ENCODE measurements around the gene NSD2.

The NSD2 gene

DNA sequence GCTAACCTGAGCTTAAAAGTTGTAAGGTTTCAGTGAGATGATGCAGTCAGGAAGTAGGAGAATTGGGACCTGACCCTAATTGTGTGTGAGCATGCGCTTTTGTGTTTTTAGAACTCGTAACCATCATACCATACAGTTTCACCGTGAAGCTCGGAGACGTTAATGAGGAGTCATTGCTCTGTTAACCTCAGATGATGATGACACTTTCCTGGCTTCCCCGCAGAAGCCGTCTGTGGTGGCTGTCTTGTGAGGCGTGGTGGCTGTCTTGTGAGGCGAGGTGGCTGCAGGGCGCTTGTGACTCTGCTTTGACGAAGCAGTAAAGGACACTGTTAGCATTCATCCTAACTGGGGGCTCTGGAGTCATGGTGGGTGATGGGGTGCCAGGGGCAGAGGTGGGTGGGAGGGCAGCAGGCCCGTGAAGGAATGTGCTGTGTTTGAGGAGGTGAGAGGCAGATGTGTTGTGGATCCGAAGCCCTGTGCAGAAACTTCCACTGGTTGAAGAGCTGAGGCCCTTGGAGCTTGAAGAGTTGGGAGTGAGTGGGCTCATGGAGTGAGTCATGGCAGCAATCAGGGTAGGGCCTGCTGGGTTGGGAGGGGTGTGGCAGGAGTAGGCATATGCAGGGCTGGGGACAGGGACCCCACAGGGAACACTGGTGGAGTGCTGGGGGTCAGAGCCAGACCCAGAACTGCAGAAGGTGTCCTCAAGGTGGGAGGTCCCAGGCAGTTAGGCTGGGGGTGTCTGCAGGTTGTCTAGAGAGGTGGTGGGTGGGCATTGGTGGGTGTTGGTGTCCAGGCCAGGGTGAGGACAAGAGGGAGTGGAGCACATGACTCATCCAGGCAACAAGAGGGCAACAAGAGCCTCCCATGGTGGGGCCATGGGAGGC is 57.4 kb downstream of the NSD2 start:
- no peak overlapping the region for H3K4me3 ChIP-seq (ENCODE audit: low read length)
- DNase-seq (ENCODE audit: low read depth), result peak; percentile 26
- no peak for TF ChIP-seq CTCF (IDR thresholded peaks at IDR 0.05; ENCODE audit: insufficient read depth, low read depth, low read length, missing control alignments)

GRCh38 chr4:1932736-1933135 is 61.5 kb downstream of the NSD2 start:
- H3K4me3 ChIP-seq (ENCODE audit: low read length), result no peak overlapping the region
- no peak for TF ChIP-seq CTCF (IDR thresholded peaks at IDR 0.05; ENCODE audit: insufficient read depth, low read depth, low read length, missing control alignments)
- DNase-seq (ENCODE audit: low read depth), result no peak

GRCh38 chr4:1933700-1934099 is 62.5 kb downstream of the NSD2 start:
- H3K4me3 ChIP-seq (ENCODE audit: low read length), result no peak overlapping the region
- TF ChIP-seq CTCF (IDR thresholded peaks at IDR 0.05; ENCODE audit: insufficient read depth, low read depth, low read length, missing control alignments), result no peak
- DNase-seq (ENCODE audit: low read depth), result no peak

DNA sequence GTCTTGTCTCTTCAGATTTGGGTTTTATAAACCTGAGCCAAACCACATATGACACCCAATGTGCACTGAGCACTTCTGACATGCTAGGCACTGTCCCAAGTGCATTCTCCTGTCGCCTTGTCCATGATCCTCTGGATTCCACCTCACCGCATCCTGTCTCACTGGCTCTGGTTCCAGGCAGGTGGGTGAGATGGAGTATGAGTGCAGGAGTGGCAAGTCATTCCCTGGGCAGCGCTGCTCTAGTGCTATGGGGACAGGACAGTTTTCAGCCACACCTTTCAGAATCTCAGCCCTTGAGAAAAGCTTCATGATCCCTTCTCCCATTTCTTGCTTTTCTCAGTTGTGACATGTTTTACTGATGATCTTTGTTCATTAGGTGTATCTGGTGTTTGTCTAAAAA is 66.4 kb downstream of the NSD2 start:
- no peak overlapping the region for H3K4me3 ChIP-seq (ENCODE audit: low read length)
- no peak for DNase-seq (ENCODE audit: low read depth)
- TF ChIP-seq CTCF (IDR thresholded peaks at IDR 0.05; ENCODE audit: insufficient read depth, low read depth, low read length, missing control alignments), result no peak

GRCh38 chr4:1938027-1938426 is 66.8 kb downstream of the NSD2 start:
- peak; percentile 40 for DNase-seq (ENCODE audit: low read depth)
- H3K4me3 ChIP-seq (ENCODE audit: low read length), result no peak overlapping the region
- TF ChIP-seq CTCF (IDR thresholded peaks at IDR 0.05; ENCODE audit: insufficient read depth, low read depth, low read length, missing control alignments), result no peak

- H3K4me3 ChIP-seq (ENCODE audit: low read length), result no peak overlapping the region
- TF ChIP-seq CTCF (IDR thresholded peaks at IDR 0.05; ENCODE audit: insufficient read depth, low read depth, low read length, missing control alignments), result no peak
- DNase-seq (ENCODE audit: low read depth), result peak; percentile 79
Observed at GRCh38 chr4:1939664-1940509, 68.7 kb downstream of the NSD2 start.
